ENCODE measurements around the gene DLGAP1.

GRCh38 chr18:3889803-3890202 lies 565.3 kb downstream of the DLGAP1 start:
- TF ChIP-seq, protein P1, sequence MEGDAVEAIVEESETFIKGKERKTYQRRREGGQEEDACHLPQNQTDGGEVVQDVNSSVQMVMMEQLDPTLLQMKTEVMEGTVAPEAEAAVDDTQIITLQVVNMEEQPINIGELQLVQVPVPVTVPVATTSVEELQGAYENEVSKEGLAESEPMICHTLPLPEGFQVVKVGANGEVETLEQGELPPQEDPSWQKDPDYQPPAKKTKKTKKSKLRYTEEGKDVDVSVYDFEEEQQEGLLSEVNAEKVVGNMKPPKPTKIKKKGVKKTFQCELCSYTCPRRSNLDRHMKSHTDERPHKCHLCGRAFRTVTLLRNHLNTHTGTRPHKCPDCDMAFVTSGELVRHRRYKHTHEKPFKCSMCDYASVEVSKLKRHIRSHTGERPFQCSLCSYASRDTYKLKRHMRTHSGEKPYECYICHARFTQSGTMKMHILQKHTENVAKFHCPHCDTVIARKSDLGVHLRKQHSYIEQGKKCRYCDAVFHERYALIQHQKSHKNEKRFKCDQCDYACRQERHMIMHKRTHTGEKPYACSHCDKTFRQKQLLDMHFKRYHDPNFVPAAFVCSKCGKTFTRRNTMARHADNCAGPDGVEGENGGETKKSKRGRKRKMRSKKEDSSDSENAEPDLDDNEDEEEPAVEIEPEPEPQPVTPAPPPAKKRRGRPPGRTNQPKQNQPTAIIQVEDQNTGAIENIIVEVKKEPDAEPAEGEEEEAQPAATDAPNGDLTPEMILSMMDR (IDR thresholded peaks at IDR 0.05), result no peak
- no peak for TF ChIP-seq STAT6 (CRISPR knock-in tag; conservative IDR thresholded peaks at IDR 0.05; ENCODE audit: low read depth)
- no peak for TF ChIP-seq ZNF512 (CRISPR knock-in tag; IDR thresholded peaks at IDR 0.05; ENCODE audit: borderline replicate concordance)
- TF ChIP-seq FOXK1 (CRISPR knock-in tag; IDR thresholded peaks at IDR 0.05), result no peak
- no peak for TF ChIP-seq RELA (CRISPR knock-in tag; IDR thresholded peaks at IDR 0.05; ENCODE audit: borderline replicate concordance)
- no peak for TF ChIP-seq E2F5 (CRISPR knock-in tag; IDR thresholded peaks at IDR 0.05)
- TF ChIP-seq, protein P2, sequence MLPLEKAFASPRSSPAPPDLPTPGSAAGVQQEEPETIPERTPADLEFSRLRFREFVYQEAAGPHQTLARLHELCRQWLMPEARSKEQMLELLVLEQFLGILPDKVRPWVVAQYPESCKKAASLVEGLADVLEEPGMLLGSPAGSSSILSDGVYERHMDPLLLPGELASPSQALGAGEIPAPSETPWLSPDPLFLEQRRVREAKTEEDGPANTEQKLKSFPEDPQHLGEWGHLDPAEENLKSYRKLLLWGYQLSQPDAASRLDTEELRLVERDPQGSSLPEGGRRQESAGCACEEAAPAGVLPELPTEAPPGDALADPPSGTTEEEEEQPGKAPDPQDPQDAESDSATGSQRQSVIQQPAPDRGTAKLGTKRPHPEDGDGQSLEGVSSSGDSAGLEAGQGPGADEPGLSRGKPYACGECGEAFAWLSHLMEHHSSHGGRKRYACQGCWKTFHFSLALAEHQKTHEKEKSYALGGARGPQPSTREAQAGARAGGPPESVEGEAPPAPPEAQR (CRISPR knock-in tag; IDR thresholded peaks at IDR 0.05), result no peak
- TF ChIP-seq JUN (CRISPR knock-in tag; IDR thresholded peaks at IDR 0.05), result no peak
- no peak for TF ChIP-seq ZNF232 (CRISPR knock-in tag; IDR thresholded peaks at IDR 0.05)
- TF ChIP-seq, protein P3, sequence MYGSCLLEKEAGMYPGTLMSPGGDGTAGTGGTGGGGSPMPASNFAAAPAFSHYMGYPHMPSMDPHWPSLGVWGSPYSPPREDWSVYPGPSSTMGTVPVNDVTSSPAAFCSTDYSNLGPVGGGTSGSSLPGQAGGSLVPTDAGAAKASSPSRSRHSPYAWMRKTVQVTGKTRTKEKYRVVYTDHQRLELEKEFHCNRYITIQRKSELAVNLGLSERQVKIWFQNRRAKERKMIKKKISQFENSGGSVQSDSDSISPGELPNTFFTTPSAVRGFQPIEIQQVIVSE (CRISPR knock-in tag; IDR thresholded peaks at IDR 0.05; ENCODE audit: borderline replicate concordance), result no peak
- no peak for TF ChIP-seq SMAD3 (CRISPR knock-in tag; IDR thresholded peaks at IDR 0.05; ENCODE audit: borderline replicate concordance)

All from WTC11 (cell line).